Retinal pigment epithelial cell (primary cell): Measurements from ENCODE around the gene ZFYVE27.

Experiments used
- DNase-seq: peaks from one replicate; pipeline ENCODE4 v3.0.0-alpha.2; 2010; ENCODE audit warnings: low read depth
- H3K4me3 ChIP-seq: 2 replicates; pipeline ENCODE4 v1.5.1; 2011; ENCODE audit warnings: mild to moderate bottlenecking, low read length, control low read depth, moderate library complexity
- TF ChIP-seq, protein P1 (sequence below): conservative IDR thresholded peaks from 2 replicates; pipeline ENCODE4 v1.5.1; 2011; ENCODE audit warnings: low read depth, low read length, control low read depth, inconsistent platforms

The ZFYVE27 gene

DNA sequence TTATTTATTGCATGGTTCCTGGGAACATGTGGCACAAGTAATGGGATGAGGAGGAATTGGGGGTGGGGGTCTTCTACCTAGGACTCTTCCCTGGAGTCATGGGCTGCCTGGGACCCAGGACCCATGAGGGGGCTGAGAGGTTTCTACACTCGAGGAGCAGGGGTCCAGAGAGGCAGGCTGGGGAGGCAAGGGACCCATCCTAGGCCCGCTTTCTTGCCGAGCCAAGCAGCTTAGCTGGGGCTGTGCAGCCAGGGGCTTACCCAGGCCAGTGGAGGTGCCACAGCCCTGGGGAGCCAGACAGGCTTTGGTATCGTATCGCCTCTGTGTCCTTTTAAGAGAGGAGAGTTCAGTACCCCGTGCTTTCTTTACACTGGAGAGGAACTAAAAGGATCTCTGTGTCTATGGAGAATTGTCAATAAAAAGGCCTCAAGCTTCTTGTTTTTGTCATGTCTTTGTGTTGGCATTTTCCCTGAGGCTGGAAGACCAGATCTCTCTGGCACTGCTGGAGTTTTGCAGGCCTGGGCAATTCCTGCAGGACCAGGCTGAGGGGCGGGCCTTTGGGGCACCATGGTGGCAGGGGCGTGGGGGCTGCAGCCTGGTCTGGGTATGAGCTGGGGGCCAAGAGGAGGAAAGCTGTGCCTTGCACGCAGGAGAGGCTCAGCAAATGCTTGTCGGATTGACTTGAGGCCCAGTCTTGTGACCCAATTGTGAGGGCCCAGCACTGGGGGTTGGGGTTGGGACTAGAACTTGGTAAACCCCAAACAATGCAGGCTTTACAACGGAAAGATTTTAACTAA is 23.7 kb downstream of the ZFYVE27 start:
- TF ChIP-seq, protein P1, sequence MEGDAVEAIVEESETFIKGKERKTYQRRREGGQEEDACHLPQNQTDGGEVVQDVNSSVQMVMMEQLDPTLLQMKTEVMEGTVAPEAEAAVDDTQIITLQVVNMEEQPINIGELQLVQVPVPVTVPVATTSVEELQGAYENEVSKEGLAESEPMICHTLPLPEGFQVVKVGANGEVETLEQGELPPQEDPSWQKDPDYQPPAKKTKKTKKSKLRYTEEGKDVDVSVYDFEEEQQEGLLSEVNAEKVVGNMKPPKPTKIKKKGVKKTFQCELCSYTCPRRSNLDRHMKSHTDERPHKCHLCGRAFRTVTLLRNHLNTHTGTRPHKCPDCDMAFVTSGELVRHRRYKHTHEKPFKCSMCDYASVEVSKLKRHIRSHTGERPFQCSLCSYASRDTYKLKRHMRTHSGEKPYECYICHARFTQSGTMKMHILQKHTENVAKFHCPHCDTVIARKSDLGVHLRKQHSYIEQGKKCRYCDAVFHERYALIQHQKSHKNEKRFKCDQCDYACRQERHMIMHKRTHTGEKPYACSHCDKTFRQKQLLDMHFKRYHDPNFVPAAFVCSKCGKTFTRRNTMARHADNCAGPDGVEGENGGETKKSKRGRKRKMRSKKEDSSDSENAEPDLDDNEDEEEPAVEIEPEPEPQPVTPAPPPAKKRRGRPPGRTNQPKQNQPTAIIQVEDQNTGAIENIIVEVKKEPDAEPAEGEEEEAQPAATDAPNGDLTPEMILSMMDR: no peak
- peak; percentile 100 for DNase-seq
- no peak overlapping the region for H3K4me3 ChIP-seq

DNA sequence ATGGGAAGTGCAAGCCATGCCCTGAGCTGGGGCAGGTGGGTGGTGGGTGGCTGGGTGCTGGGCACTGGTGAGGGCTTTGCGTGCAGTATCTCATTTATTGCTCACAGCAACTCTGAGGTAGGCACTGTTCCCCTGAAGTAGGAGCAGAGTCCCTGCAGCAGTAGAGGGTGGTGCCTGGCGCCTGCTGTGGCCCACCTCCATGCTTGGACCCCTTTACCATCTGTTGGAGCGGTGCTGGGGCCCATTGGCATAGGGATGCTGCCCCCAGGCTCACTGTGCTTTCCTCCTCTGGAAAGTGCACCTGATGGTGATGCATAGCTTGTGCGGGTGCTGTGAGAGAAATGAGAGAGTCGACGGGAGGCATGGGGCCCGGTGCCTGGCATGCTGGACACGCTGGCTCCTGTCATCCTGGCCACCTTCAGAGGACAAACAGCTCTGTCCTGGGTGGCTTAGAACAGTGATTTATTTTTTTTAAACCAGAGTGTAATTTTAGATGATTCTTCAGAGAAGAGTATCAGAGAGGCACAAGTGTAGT is 24.5 kb downstream of the ZFYVE27 start:
- TF ChIP-seq, protein P1: no peak
- no peak overlapping the region for H3K4me3 ChIP-seq
- no peak for DNase-seq

DNA sequence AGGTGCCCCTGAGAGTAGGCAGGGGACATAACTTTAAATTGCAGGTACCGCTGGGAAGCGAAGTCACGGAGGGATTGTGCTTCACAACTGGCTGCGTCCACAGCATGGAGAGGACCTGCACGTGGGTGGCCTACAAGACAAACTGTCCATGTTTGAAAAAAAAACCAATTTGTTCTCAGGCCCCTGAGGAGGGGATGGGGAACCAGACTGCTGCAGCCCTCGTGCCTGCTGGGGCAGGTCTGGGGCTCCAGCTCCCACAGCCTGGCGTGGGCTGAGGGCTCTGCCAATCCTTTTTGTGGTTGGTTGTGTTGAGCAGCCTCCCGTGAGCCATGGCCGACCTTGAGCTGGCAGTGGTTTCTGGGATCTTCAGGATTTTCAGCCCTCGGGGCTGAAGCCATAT is 25.1 kb downstream of the ZFYVE27 start:
- no peak for DNase-seq
- no peak overlapping the region for H3K4me3 ChIP-seq
- TF ChIP-seq, protein P1: no peak

DNA sequence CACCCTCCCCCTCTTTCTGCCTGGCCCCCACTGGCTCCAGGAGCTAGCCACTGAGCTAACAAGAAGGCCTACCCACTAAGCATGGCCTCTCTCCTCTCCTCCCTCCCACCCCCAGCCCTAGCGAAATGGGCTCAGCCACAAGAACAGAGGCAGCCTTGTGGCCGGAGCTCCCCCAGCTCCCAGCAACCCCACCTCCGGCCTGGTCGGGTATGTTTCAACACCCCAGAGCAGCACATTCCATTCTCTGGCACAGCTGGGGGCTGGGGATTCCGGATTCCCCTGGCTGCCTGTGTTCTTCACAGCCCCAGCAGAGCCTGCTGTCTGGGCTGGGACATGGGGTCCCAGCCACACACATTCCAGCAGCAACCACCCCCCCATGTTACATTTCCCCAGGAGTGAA is 25.9 kb downstream of the ZFYVE27 start:
- TF ChIP-seq, protein P1: no peak
- peak; percentile 92 for DNase-seq
- no peak overlapping the region for H3K4me3 ChIP-seq

DNA sequence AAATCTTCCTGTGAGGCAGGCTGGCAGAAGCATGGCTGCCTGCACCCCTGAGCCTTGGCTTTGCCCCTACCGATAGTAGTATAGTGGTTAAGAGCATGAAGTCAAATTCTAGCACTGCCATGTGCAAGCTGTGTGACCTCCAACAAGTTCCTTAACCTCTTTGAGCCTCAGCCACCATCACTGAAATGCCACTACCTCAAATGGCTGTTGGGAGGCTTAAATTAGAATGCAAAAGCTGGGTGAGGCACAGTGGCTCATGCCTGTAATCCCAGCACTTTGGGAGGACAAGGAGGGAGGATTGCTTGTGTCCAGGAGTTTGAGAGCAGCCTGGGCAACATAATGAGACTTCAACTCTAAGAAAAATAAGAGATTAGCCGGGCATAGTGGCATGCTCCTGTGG is 26.5 kb downstream of the ZFYVE27 start:
- TF ChIP-seq, protein P1: no peak
- no peak for DNase-seq
- no peak overlapping the region for H3K4me3 ChIP-seq

DNA sequence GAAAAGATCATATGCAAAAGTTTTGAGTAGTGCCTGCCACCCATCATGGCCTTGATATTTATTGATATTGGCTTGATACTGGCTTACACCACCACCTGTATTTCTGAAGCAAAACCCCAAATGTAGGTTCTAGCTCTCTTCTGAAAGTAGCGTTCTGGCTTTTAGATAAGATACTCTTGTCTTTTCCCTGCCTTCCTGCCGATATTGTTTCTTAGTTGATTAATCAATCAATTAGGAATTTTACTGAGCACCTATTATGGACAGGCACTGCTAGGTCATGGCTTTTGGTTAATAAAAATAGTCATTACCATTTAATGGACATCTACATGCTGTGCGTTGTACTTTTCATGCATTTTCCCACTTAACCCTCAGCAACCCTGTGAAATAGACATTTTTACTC is 27.0 kb downstream of the ZFYVE27 start:
- TF ChIP-seq, protein P1: no peak
- H3K4me3 ChIP-seq: no peak overlapping the region
- no peak for DNase-seq

DNA sequence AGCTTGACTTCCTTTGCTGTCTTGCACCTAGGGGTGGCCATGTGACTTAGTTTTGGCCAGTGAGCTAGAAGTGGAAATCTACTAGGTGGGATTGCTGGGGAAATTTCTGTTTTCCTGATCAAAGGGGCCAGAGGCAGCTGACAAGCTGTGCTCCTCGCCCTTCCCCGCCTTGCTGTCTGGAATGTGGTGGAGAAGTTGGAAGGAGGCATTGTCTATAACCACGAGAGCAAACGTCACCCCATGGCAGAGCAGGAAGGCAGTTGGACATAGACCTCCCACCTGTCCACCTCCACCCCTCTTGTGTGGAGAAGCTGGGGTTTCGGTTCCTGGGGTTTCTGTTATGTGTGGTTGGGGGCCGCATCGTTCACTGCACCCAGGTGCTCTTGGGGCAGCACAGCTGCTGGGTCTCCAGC is 27.6 kb downstream of the ZFYVE27 start:
- H3K4me3 ChIP-seq: no peak overlapping the region
- peak; percentile 91 for DNase-seq
- TF ChIP-seq, protein P1: no peak
